ENCODE measurements around the gene CDYL2. TPM values are rescaled to one million over a fixed set of nuclear protein-coding genes. Genes with fewer than 3 reads are reported as not detected.

The CDYL2 gene
- total RNA-seq, 1 experiment from 2014 or later = 0.34 TPM

DNA sequence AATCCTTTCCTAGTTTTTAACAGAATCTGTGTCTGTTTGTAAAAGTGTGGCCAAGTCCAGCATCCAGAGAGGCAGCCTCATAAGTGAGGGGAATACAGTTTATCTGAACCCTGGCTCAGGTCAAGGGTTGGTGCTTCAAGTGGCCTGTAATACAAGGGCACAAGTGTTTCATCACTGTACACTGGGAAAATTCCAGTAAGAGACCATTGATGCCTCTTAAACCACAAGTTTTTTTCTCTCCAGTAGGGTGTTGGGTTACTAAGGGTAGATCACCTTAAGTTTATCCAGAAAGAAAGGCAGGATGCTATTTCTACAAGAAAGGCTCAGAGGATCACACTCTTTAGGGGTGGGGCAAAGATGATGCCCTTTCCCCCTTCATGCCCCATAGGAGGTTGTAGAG, 96.7 kb downstream of the CDYL2 start:
- DNase-seq (ENCODE audit: low read depth) = no peak

DNA sequence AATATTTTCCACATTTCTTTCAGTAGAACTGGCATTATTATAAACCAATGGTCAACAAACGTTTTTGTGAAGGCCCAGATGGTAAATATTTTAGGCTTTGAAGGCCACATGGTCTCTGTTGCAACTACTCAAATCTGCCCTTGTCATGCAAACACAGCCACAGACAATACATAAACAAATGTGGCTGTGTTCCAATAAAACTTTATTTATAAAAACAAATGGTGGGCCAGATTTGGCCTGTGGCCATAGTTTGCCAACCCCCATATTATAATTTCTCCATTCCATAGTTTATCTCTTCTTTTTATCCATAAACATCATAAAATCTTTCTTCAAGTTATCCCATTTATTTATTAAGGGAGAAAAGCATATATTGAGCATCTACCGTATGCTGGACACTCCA, 98.8 kb downstream of the CDYL2 start:
- DNase-seq (ENCODE audit: low read depth) = no peak

- DNase-seq (ENCODE audit: low read depth) = no peak
Measured at GRCh38 chr16:80704751-80705505, 99.5 kb downstream of the CDYL2 start.

GRCh38 chr16:80703131-80704071, 101.0 kb downstream of the CDYL2 start:
- no peak for DNase-seq (ENCODE audit: low read depth)

DNA sequence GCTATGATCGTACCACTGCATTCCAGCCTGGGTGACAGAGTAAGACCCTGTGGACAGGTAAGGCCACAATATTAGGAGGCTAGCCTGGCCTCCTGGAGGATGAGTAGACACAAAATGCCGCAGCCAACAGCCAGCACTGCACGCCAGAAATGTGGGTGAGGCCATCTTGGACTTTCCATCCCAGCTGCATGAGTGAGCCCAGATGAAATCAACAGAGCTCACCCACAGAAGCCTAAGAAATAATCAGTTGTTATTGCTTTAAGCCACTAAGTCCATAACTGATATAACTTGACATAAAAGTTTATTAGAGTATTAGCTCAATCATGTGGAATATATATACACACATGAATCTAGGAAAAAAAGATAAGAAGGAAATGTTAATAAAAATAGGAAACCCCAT, 101.7 kb downstream of the CDYL2 start:
- no peak for DNase-seq (ENCODE audit: low read depth)

GRCh38 chr16:80700558-80700957, 103.8 kb downstream of the CDYL2 start:
- DNase-seq (ENCODE audit: low read depth) = no peak

DNA sequence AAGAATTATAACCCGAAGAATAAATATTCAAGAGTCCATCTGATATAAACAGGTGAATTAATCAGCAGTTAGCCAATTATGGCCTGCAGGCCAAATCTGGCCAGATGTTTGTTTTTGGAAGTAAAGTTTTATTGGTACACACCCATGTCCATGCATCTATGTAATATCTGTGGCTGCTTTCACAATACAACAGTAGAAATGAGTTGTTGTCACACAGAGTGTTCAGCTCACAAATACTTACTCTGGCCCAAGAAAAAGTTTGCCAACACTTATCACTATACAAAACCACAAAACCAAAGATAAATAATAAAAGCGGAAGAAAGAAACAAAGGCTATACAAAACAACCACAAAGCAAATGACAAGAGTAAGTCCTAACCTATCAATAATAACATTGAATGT, 109.4 kb downstream of the CDYL2 start:
- DNase-seq (ENCODE audit: low read depth) = no peak

GRCh38 chr16:80693553-80693952, 110.8 kb downstream of the CDYL2 start:
- DNase-seq (ENCODE audit: low read depth) = no peak

GRCh38 chr16:80692270-80692669, 112.1 kb downstream of the CDYL2 start:
- no peak for DNase-seq (ENCODE audit: low read depth)

DNA sequence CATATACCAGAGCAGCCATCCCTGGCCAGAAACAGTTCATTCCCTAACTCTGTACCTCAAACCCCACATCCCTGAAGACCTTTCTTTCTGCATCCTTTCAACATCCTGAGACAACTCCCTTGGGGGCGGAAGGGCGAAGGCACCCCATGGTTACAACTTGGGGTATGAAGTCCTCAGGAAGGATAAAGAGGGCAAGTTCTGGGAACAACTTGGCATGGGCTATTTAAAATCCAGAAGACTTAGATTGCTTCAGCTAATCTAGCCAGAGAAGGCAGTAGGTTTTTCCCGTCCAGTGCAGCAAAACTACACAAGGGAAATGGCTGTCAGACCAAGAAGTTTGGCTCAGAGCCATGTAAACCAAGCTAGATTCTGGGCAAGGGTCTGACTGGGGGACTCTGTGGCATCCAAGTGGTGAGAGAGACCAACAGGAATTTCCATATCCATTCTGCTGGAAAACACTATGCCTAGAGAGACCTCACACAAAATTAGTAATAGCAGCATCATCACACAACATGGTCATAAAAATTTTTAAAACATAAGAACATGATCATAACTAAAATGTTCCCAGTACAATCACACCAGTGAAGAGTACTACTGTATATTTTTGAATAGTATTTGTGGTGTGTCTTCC, 113.2 kb downstream of the CDYL2 start:
- DNase-seq (ENCODE audit: low read depth) = no peak

- no peak for DNase-seq (ENCODE audit: low read depth)
Measured at GRCh38 chr16:80689487-80689886, 114.9 kb downstream of the CDYL2 start.

- no peak for DNase-seq (ENCODE audit: low read depth)
Measured at GRCh38 chr16:80687606-80688005, 116.8 kb downstream of the CDYL2 start.

- DNase-seq (ENCODE audit: low read depth) = no peak
Measured at GRCh38 chr16:80684906-80685305, 119.5 kb downstream of the CDYL2 start.

DNA sequence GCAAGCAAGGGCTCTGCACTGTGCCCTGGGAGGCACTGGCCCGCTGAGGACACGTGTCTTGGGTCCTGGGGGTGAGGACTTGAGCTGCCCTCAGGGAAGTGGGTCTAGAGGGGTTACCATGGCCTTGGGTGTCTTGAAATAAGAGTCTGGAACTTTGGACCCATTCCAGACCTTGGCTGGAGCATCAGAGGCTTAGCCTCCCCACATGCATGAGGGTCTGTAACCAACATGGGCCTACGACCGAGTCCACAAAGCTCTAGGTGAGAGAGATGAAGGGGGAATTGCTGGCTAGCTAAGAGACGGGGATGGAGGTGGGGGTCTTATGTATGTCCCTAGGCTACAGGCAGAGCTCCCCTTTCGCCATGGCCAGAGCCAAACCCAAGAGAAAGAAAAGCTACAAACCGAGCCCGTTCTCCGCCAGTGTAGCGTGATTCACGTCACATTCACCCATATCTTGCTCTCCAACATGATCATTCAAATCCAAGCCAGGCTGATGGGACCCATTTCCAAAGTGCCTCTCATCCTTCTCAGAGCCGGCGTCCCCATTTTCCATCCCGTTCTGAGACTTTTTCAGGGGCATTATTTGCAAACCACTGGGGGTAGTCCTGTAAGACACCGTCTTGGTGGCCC, 120.1 kb downstream of the CDYL2 start:
- DNase-seq (ENCODE audit: low read depth) = no peak

GRCh38 chr16:80683646-80684045, 120.8 kb downstream of the CDYL2 start:
- no peak for DNase-seq (ENCODE audit: low read depth)

DNA sequence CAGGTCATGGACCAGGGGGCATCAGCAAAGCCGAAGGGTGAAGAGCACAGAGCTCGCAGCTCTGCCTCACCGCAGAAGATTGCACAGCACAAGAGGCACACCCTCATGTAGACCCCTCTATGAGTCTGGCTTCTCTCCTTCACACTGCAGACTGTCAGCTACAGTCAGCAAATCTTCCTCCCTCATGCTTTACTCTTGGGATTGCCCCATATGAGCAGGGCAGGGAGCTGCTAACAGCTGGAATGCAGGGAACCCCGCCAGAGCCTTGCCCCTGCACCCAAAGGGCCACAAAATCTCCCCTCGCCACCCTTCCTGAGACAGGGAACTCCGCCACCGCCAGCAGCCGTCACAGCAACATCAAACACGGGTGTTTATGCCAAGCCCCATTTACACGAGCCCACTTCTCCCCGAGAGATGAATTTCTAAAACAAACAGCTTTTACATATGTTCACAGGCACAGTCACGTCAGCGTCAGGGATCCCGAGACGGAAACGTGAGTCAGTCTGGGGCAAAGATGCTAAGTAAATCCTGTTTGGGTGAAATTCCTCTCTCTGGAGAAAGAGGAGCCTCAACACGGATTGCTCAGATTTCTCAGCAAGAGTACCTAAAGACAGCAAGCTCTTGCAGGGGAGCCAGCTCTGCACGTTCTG, 121.9 kb downstream of the CDYL2 start:
- peak; percentile 3 for DNase-seq (ENCODE audit: low read depth)

DNA sequence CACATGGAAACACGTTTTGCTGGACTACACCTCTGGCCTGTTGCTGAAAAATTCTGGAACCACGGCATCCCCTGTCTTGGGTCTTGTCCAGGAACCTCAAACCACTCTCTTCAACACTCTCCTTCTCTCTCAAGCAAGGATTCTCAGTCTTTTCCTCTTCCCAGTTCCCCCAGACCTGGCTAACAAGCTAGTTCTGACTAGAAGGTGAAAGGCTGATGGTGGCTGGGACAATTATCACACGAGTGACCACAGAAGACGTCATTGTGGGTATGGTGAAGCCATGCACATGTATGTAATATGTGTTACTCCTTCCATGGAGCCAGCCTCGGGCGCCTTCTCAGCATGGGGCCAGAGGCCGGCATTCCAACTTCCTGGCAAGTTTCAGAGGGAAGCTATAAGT, 123.0 kb downstream of the CDYL2 start:
- no peak for DNase-seq (ENCODE audit: low read depth)

DNA sequence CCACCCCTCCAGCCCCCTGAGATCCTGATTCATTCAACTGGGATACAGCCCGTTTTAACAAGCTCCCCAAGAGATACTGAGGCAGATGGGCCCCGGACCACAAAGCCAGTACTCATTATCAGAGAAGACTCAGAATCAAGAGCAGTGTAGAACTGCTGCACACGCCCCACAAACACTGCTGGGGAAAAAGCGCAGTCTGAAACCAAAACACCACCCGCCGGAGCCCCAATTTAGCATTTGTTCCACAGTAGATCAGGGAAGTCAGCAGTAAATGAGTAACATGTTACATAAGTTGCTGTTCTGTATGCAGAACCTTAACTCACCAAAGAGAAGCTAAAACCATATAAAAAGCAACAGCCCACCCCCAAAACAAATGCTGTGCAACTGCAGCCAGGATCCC, 123.6 kb downstream of the CDYL2 start:
- DNase-seq (ENCODE audit: low read depth) = no peak

DNA sequence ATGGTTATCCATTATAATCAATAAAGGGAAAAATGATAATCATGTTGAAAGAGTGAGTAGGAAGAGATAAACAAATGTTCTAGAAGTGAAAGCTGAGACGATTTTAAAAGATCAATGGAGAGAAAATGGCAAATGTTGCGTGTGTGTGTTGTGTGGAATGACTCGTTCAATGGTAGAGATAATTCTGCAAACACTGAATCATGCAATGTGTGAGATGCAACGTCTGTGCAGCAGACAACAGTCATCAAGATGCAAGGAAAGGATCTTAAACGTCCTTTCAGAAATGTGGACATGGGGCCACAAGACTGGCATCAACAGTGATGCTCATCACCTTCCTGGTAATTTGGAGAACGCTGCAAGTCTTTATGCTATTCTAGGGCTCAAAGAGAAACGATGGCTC, 124.4 kb downstream of the CDYL2 start:
- no peak for DNase-seq (ENCODE audit: low read depth)

- DNase-seq (ENCODE audit: low read depth) = no peak
Measured at GRCh38 chr16:80674884-80675283, 129.5 kb downstream of the CDYL2 start.

DNA sequence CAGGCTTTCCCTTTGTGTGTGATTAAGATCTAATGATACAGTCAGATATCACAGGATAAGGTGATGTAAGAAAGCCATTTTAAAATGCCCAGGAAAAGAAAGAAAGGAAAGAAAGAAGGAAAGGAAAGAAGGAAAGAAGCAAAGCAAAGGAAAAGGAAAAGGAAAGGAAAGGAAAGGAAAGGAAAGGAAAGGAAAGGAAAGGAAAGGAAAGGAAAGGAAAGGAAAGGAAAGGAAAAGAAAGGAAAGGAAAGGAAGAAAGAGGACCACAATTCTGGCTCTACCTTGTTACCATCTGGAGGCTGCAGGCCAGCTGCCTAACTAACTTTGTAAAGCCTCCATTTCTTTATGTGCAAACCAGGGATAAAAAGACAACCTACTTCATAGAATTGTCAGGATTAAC, 132.0 kb downstream of the CDYL2 start:
- DNase-seq (ENCODE audit: low read depth) = no peak
